Progenitor cell of endocrine pancreas (in vitro differentiated cells): Measurements from ENCODE around the gene LCP2. TPM values are rescaled to one million over a fixed set of nuclear protein-coding genes. Genes with fewer than 3 reads are reported as not detected.

Experiments
- DNase-seq: peaks from one replicate; pipeline ENCODE4 v3.0.0; 2021; ENCODE audit warnings: low spot score; ENCODE audit not compliant: unreplicated experiment
- H3K27ac Mint-ChIP-seq: 2 replicates; pipeline ENCODE4 v1.8.0; 2021; ENCODE audit warnings: mild to moderate bottlenecking, moderate library complexity, mixed read lengths
- H3K27me3 Mint-ChIP-seq: 2 replicates; pipeline ENCODE4 v1.8.0; 2021; ENCODE audit warnings: mixed read lengths
- H3K36me3 Mint-ChIP-seq: 2 replicates; pipeline ENCODE4 v1.8.0; 2022; ENCODE audit warnings: mixed read lengths; ENCODE audit not compliant: insufficient read depth
- H3K4me1 Mint-ChIP-seq: 2 replicates; pipeline ENCODE4 v1.8.0; 2021; ENCODE audit warnings: low read depth, mixed read lengths
- H3K4me3 Mint-ChIP-seq: 2 replicates; pipeline ENCODE4 v1.8.0; 2021; ENCODE audit warnings: low read depth, mild to moderate bottlenecking, moderate library complexity, mixed read lengths
- H3K9me3 Mint-ChIP-seq: 2 replicates; pipeline ENCODE4 v1.8.0; 2021; ENCODE audit warnings: low read depth, mixed read lengths
- CTCF ChIP-seq: fragments of 200-600 bp; sonication (generic); IDR thresholded peaks from one replicate; pipeline ENCODE4 v1.5.0; 2021; ENCODE audit warnings: antibody characterized with exemption, mild to moderate bottlenecking; ENCODE audit not compliant: unreplicated experiment
- total RNA-seq: library from RNA; stranded (reverse); gene quantifications from 2 replicates; pipeline ENCODE4 v1.2.1, GENCODE V29; 2021

LCP2 gene
- total RNA-seq, 1 donor from 2014 or later = not detected

DNA sequence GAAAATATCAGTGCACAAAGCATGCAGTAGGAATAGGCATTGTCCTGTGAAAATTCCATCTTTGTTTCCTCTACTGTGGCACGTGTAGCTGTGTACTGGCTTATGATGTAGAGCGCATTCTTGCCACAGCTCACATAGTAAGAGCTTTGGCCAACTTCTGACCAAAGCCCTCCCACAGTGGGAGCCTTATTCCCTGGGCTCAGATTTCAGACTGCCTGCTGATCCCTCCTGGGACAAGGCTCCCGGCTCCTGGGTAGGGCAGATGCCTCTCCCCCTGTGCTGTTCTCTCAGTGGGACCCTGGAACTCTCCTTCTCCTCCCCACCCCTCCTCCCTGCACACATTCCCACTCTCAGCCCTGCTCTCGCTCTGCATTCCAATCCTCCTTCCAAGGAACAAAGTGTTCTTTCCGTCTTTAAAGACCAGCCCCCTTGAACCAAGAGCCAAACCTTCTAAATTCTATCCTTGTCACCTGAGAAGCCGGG is 17.5 kb downstream of the LCP2 start:
- H3K27me3 Mint-ChIP-seq = peaks cover 51% of the 10 kb centered on the region
- H3K4me1 Mint-ChIP-seq = no peaks in the 10 kb centered on the region
- H3K27ac Mint-ChIP-seq = no peak overlapping the region
- H3K36me3 Mint-ChIP-seq = no peaks in the 10 kb centered on the region
- DNase-seq = no peak
- no peak for TF ChIP-seq CTCF
- no peak overlapping the region for H3K4me3 Mint-ChIP-seq
- peaks cover 5% of the 10 kb centered on the region for H3K9me3 Mint-ChIP-seq

- DNase-seq = no peak
- peaks cover 51% of the 10 kb centered on the region for H3K27me3 Mint-ChIP-seq
- no peak for TF ChIP-seq CTCF
- H3K27ac Mint-ChIP-seq = no peak overlapping the region
- H3K4me1 Mint-ChIP-seq = no peaks in the 10 kb centered on the region
- no peak overlapping the region for H3K4me3 Mint-ChIP-seq
- peaks cover 3% of the 10 kb centered on the region for H3K9me3 Mint-ChIP-seq
- no peaks in the 10 kb centered on the region for H3K36me3 Mint-ChIP-seq
Measured at GRCh38 chr5:170279459-170279817, 18.1 kb downstream of the LCP2 start.

GRCh38 chr5:170278611-170279458 is 18.7 kb downstream of the LCP2 start:
- Mint-ChIP-seq H3K4me1 (no peaks in the 10 kb centered on the region), H3K27ac (no peak overlapping the region), H3K36me3 (no peaks in the 10 kb centered on the region), H3K9me3 (no peaks in the 10 kb centered on the region), H3K27me3 (peaks cover 51% of the 10 kb centered on the region), H3K4me3 (no peak overlapping the region)
- no peak for DNase-seq
- no peak for TF ChIP-seq CTCF

GRCh38 chr5:170277867-170278281 is 19.7 kb downstream of the LCP2 start:
- Mint-ChIP-seq H3K27ac (no peak overlapping the region), H3K4me3 (no peak overlapping the region), H3K36me3 (no peaks in the 10 kb centered on the region), H3K9me3 (no peaks in the 10 kb centered on the region), H3K4me1 (no peaks in the 10 kb centered on the region), H3K27me3 (peaks cover 44% of the 10 kb centered on the region)
- TF ChIP-seq CTCF = no peak
- no peak for DNase-seq

GRCh38 chr5:170276140-170276539 is 21.4 kb downstream of the LCP2 start:
- Mint-ChIP-seq H3K4me3 (no peak overlapping the region), H3K4me1 (no peaks in the 10 kb centered on the region), H3K36me3 (no peaks in the 10 kb centered on the region), H3K27me3 (peaks cover 42% of the 10 kb centered on the region), H3K27ac (no peak overlapping the region), H3K9me3 (no peaks in the 10 kb centered on the region)
- DNase-seq = no peak
- no peak for TF ChIP-seq CTCF
